Activated CD8-positive, alpha-beta memory T cell treated with anti-CD3 and anti-CD28 coated beads, Interleukin-2, amount 50 U/mL, for 1 hour (primary cell): Measurements from ENCODE around the gene ZBTB7B.

Source experiments
- DNase-seq: peaks from one replicate; pipeline ENCODE4 v3.0.0-alpha.2; 2020; ENCODE audit errors: extremely low read depth

Gene ZBTB7B

DNA sequence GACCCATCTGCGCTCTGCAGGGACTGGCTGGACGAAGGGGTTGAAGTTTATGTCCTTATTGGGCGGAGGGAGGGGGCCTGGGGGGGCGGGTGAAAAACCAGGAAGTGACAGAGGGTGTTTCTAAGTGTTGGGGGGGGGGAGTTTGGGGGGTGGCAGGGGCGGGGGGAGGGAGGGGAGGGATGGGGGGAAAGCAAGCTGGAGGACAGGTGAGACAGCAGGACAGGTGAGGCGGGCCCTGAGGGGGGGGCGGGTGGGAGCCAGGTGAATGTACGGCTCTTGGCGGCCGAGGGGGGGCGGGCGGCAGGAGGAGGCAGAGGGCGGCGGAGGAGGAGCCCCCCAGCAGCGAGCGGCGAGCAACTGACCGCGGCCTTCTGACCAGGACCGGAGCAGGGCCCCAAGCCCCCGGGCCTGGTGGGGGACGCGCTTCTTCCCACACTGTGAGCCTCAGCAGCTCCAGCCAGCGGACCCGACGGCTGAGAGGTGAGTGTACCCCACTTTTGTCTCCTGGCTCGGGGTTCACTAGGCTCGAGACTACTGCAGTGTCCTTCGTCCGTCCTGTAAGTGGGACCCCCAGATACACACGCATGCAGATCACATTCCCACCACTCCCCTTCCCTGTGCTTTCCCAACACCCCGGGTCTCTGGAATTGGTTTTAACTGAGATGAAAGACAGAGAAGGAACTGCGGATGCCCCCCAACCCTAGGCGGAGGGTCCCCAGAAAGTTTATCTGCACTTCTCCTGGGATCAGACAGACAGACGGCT is at the start of gene ZBTB7B:
ZBTB7B (plus strand) TSS at position 339 of the 763 bp plus-strand sequence. CDS start 11,859 bp downstream, outside the sequence.
- DNase-seq: no peak

DNA sequence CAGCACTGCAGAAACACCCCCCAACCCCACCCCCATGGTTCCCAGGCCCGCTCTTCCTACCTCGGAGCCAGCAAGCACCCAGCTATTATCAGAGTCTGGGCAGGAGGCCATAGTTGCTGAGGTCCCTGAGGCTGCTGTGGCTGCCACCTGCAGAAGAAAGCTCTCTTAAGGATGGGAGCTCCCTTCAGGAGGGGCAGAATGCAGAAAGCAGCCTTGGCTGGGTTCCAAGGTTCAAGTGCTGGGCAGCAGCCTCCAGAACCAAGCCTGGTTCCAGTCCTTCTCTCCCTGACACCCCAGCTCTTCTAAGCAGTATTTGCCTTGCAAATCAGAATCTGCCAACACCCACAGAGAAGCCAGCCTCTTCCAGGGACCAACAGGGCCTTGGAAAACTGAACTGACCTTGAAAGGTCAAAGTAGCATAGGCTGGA is 49.0 kb upstream of the ZBTB7B start:
- no peak for DNase-seq

DNA sequence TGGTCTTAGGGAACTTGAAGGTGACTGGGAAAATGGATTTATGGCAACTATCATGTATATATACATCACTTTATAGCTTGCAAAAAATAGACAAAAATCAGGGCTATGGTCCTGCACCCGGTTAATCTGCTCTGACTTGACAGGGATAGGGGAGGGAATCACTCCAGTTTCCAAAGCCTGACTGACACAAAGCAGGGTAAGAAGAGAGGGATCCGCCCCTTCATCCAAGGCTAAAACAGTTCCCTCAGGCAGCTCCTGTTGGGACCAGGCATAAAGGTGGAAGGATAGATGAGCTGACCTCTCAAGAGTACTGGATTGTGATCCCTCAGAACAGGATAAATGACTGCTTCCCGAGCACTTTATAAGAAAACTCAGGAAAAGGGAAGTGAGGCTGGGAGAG is 48.1 kb upstream of the ZBTB7B start:
- DNase-seq: no peak

DNA sequence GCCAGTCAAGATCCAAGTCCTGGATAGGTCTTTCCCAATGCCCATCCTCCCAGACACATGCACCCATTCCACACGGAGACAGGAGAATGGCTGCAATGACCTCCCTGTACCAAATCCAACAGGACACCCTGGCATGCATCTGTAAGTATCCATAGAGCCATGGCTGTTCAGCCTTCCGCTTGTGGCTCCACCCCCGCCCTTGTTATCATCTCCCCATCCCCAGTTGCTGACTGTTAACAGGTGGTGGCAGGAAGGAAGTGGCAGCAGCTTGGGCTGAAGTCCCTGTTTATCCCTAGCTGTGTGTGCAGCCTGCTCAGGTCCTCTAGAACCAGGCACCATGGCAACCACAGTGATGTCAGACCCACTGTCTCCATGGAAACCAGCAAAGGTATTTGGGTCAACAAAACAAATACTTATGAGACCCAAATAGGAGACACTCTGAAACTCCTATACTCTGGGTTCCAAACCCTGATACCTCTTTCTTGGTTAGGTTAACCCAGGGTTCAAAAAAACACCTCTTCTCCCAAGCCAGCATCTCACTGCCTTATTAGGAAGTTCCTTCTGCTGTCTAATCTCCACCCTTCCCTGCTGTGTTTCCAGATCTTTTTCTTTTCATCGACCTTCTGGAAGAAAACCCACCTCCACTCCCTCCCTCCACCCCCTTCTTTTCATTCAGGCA is 47.4 kb upstream of the ZBTB7B start:
- DNase-seq: peak; percentile 96

DNA sequence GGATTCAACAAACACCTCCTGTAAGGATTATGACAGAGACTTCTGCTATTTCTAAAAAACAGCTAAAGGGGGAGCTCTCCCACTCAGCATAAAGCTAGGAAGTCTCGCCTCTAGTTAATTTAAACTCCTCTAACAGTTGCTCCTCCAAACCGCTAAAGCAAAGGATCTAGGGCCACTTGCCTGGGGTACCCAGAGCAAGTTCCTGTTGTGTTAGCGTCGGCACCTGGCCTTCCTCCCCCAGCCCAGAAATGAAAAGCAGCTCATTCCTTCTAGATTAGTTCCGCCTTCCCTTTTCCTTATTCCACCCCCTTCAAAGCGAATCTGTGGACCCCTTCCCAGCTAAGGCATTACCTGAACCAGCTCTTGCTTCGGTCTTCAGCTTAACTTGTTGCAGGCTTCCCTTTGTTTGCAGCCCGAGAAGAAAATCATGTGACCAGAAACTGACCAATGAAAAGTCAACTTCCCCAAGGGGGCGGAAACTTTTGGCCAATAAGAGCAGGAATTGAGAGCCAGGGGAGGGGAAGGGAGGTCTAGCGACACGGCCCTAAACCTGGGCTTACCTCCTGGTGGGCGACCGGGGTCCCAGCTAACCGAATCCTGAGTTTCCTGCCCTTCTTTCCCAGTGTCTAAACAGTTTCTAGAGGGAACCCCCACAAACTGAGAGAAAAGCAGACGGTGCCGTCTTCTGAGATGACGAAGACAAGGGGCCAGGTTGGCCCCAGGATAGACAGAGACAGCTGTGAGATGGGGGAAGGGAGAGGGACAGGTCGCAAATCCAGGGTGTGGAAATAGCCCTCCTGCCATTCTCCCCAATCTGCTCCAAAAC is 46.7 kb upstream of the ZBTB7B start, which contains the start of gene PBXIP1:
PBXIP1 (minus strand) TSS at position 382 of the 826 bp plus-strand sequence. CDS start 2,378 bp downstream, outside the sequence.
- peak; percentile 61 for DNase-seq

DNA sequence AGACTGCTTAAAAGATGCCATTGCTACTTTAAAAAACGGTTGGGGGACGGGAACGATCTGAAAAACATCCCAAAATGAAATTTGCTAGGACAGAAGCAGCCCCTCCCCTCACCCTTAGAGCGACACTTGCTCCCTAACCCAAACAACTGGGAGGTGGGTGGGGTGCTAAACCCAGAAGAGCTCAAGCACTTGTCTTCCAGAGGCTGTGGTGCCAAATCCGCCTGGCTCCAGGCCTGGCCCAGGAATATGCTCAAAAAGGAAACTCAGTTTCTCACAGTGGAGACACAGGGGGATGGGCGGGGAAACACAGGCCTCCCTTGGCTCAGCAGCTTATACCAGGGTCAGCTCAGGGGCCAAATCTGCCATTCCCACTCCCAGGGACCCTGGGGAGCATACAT is 46.1 kb upstream of the ZBTB7B start:
- no peak for DNase-seq

DNA sequence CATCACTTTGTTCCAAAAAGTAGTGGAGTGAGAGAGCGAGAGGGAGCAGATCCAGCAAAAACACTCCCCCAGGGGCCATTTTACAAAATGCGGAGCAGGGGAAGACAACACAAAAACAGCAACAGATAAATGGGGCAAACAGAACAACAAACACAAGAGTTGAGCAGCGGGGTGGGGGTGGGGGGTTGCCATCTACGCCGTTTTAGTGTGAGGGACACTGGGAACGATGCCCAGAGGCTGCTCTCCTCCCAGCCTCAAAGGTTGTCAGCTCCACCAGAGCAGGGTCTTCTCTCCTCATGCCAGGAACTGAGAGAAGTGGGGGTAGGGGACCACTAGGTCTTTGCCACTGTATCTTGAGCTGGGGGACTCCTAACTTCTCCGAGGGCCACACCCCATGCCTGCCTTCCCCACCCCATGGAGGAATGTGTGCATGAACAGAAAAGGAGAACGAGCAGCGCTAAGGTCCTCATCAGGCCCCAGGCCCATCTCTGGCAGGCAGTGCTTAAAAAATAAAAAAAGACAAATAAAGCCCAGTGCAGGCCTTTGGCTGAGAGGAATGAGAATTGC is 45.4 kb upstream of the ZBTB7B start:
- DNase-seq: no peak

DNA sequence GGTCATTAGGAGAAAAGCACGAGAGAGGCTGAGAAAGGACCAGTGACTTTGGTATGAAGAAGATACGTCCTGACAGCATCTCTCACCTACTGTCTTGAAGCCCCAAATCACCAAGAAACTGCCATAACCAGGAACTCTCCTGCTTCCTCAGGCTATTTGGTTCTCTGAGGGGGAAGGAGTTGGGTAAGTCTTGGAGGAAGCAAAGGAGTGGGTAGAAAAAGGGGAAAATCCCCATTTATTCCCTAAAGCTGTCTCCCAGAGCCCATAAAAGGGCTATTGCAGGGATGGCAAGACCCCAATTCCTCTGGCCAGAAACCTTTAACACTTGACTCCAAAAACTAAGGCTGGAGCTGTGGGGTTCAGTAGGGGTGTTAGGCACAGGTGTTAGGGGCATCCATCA is 44.6 kb upstream of the ZBTB7B start:
- no peak for DNase-seq

DNA sequence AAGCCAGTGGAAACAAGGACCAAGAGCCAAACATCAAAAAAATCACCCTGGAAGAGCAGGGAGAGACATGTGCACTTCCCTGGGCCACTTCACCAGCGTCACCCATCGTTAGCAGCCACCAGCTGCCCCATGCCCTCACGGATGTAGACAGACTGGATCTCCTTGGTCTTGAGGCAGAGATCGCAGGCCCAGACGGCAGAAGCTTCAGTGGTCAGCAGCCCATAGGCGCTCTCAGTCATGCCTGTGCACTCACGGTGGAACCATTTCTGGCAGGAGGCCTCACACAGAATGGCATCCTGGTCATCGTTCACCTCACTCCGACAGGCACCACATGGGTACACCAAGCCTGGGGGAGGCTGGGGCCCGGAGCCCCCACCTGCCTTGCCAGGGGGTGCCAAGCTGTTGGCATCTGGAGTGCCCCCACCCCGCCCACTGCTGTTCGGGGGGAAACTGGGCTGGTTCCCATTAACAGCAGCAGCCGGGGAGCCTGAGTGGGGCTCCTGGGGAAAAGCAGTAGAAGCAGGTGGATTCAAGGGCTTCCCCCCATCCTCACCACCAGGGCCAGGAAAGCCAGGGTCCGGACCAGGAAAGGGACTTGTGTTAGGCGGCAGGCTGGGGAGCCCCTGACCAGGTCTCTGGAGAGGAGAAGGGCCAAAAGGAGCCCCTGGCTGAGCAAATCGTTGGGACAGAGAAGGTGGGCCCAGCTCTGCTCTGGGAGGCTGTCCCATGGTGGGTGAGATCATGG is 43.7 kb upstream of the ZBTB7B start:
- DNase-seq: no peak

DNA sequence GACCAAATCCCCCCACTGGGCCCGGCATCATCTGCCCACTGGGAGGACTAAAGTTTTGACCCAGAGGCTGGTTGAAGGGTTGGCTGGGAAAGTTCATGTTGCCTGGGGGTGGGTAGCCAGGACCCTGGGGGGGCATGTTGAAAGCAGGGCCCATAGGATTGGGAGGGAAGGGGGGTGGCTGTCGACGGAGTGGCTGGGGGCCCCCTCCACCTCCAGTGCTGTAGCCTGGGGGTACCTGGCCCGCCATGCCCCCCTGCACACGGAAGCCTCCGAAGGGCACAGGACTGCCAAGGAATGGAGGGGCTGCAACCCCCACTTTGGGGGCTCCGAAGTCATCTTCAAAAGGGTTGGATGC is 43.2 kb upstream of the ZBTB7B start:
- no peak for DNase-seq

DNA sequence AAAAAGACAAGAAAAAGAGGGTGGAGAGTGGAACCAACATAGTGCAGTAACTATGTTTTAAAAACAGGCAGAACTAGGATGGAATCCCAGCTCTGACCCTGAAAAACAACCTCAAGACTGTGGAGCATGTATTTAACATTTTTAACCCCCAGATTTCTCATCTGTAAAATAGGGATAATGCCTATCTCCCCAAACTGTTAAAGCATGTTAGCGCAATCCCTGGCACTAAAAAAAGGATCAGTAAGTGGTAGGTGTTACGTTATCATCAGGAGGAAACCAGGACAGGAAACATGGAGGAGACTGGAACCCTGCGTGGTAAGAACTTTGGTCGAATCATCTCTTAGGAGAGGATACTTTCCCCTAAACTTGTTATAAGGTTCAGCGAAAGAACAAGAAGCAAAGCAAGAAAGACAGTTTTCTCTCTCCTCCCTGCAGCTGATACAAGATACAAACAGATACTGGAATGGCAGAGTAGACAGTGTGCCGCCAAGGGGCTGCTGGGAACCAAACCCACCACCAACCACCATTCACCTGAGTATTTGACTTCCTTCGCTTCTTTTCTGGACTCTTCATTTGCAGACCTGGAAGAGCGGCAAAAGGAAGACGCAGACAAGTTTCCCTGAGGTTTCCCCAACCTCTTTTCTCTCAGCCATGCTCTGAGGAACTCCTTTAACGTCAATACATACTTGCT is 42.0 kb upstream of the ZBTB7B start:
- DNase-seq: no peak

DNA sequence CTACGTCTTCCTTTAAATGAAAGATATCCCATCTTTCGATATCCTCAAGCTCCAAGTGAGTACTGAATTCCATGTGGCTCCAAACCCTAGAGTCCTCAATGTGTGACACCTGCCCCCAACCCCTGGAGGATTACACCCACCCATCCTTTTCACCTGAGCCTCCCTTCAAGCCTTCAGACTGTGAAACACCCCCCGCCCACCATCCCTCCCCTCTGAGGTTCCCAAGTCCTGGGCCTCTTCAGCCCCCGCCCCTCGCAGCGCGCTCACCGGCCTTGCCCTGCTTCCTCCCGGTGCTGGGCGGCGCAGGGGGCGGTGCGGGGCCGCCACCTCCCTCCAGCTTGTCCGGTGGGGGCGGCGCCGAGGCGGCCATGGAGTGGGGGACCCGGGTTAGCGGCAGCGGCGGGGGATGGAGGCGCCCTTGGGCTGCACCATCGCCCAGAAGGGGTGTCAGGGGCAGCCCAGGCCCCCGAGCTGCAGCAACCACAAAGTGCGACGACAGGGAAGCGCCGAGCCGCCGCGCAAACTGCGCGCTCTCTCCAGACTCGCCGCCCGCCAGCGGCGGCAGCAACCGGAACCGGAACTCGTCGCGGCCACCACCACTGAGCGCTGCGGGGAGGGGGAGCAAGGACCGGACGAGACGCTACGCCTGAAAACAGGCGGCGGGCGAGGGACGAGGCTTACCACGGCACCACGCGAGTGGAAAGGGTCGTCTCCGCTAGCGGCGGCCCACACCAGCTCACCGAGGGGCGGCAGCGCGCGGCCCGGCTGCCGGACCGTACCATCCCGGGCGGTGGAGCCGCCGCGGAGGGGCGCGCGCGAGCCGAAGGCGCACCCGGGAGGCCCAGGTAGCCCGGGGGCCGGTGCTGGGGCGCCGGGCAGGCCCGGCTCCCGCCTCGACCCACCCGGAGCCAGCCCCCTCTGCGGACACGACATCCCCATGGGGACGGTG is 41.1 kb upstream of the ZBTB7B start, which contains the start of gene PYGO2:
PYGO2 (minus strand) TSS at position 576 of the 949 bp plus-strand sequence; CDS start at position 370, 206 bp downstream.
- DNase-seq: peak; percentile 36

DNA sequence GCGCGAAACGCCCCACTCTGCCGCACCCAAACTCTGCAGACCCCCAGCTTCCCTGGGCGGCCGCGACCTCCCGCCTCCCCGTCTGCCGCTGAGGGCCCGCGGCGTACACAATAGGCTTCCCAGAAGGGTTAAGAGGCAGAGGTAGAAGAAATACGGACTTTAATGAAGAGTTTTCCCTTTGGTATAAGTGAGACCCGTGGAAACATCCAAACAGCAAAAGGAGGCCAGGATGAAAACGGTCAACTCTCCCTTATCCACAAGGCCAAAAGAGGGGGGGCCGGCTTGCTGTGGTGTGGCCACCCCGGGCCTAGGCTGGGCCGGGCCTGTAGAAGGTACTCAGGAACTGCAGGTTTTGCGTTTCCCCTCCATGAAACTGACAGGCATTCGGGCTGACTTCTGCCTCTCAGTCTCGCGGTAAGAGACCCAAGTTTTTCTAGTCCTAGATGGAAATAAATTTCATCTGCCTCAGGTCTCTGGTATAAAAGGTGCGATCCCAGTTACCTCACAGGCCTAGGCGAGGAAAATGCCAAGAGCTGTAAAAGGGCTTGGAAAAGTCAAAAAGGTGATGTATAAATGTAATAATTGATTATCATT is 40.3 kb upstream of the ZBTB7B start:
- no peak for DNase-seq

DNA sequence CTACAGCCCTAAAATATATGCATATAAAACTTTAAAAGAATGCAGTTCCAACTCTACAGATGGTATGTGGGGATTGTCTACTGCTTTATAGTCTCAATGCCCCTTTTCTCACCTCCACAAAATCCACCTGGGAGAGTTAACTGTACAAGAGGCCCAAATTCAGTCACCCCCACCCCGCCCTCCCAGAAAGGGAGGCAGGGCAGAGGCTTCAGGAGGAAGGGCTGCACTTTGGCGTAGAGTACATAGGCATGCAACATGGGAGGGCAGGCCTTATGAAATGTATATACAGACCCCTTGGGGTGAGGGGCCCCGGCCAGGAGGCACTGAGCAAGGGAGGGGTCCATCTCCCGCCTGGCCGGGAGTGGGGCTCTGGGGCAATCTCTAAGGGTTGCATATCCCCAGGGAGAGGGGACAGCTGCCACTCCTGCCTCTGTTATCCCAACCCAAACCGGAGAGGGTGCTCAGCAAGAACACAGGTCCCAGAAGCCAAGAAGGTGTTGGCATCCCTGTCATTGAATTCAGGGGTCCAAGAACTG is 39.7 kb upstream of the ZBTB7B start:
- DNase-seq: no peak

DNA sequence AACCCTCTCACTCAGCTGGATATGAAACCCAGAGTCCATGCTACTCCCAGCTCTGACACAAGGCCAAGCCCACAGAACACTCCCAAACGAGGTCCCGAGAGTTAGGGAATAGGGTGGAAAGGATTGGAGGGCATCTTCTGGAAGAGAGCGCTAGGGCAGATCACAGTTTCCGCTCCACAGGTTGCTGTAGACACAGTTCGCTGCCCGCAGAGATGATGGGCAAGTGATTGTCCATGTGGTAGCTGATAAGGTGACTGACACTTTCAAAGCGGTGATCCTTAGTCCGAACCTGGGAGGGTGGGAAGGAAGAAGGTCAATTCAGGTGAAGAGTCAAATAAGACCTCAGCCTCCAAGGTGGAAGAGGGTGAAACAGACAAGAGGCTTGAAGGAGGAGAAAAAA is 39.0 kb upstream of the ZBTB7B start:
- no peak for DNase-seq

DNA sequence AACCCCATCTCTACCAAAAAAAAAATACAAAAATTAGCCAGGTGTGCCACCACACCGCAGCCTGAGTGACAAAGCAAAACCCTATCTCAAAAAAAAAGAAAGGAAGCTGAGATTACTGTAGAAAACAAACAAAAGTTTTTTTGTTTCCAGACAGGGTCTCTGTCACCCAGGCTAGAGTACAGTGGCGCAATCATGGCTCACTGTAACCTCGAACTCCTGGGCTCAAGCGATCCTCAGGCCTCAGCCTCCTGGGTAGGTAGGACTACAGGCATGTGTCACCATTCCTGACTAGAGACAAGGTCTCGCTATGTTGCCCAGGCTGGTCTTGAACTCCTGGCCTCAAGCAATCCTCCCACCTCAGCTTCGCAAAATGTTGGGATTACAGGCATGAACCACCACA is 38.2 kb upstream of the ZBTB7B start:
- no peak for DNase-seq

DNA sequence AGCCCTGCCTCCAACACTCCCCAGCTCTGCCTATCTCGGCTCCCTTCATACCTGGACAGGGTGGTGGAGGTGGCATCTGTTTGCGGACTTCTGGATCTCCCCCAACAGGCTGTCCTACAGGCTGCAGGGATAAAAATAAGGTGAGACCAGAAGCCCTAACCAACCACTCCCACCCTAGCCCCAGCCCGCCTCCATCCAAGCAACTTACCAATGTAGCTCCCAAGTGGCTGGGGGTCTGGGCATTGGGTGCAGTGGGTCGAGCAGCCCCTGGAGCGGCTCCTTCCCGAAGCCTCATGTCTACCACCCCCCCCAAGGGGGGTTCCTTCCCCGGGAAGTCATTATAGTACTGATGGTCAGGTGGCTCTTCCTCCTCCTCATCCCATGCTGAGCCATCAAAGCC is 36.5 kb upstream of the ZBTB7B start:
- DNase-seq: no peak

DNA sequence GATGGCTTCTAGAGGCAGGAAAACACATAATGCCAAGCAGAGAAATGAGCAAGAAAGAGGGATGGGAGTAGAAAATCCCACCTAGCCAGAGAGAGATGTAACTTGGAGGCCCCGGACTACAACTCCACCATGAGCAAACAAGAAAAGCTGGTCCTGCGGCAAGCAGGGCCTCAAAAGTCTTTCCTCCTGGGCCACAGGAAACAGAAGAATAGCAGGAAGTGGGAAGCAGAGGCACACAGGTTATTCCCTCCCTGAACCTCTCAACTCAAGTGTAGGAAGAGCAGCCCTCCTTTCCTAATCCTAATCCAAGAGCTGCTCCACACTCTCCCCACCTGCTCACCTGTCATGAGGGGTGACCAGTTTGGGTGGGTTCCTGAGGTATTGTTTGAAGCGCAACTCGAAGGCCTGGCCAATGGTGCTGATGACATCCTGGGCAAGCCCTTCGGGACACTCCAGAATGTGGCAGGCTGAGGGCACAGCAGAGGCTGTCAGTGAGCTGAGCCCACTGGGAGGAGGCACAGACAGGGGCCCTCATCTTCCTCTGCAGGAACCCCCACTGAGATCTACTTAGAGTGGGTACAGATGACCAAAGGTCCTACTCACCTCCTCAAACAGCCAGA is 35.2 kb upstream of the ZBTB7B start:
- DNase-seq: no peak
